ENCODE results near the gene MITF.

DNA sequence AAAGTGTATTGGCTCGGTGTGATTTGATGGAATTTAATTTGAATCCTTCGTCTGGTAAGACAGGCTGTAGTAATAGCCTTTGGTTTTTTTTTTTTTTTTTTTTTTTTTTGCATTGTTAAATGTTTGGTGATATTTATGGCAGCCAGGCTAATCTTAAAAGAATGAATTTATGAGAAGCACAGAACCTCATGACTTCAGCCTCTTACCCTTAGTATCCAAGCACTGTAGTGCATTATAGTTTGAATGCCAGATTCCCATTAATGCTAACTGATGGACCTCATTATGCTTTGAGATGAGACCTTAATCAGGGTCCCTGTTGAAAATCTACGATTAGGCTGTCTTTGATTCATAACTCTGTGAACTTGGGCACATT lies 149.7 kb downstream of the MITF start:
- no peak for TF ChIP-seq CTCF (IDR thresholded peaks at IDR 0.05; ENCODE audit: poor library complexity, severe bottlenecking)
- TF ChIP-seq EP300 (conservative IDR thresholded peaks at IDR 0.05; ENCODE audit: poor library complexity, severe bottlenecking) = no peak
- TF ChIP-seq RAD21 (conservative IDR thresholded peaks at IDR 0.05) = no peak
- no peak for TF ChIP-seq EZH2 (IDR thresholded peaks at IDR 0.05; ENCODE audit: borderline replicate concordance, insufficient read depth, low read length, poor library complexity, severe bottlenecking)
- TF ChIP-seq MXI1 (conservative IDR thresholded peaks at IDR 0.05; ENCODE audit: poor library complexity, severe bottlenecking) = no peak
- no peak for TF ChIP-seq TAF1 (IDR thresholded peaks at IDR 0.05; ENCODE audit: low read depth)
- TF ChIP-seq REST (IDR thresholded peaks at IDR 0.05; ENCODE audit: borderline replicate concordance) = no peak
- TF ChIP-seq SMC3 (conservative IDR thresholded peaks at IDR 0.05; ENCODE audit: poor library complexity) = no peak
- no peak for TF ChIP-seq POLR2AphosphoS5 (IDR thresholded peaks at IDR 0.05)
